HG02759 (cell line): ENCODE measurements around the gene CRYM.
"Not testable (repeated sequence)": the region's sequence is repeated elsewhere in the genome, so short reads cannot be mapped to it uniquely, and the experiment has no call there.

Experiments used
- ATAC-seq: cut with Tn5 transposase; IDR thresholded peaks from one replicate; pipeline ENCODE4 v1.9.1; 2021; ENCODE audit warnings: mild to moderate bottlenecking, moderate library complexity; ENCODE audit not compliant: unreplicated experiment

The CRYM gene

GRCh38 chr16:21250072-21250923 is 27.8 kb downstream of the CRYM start:
- ATAC-seq = no peak

- not testable (repeated sequence) for ATAC-seq
These were observed 29.9 kb downstream of the CRYM start for GRCh38 chr16:21248179-21248578.

GRCh38 chr16:21244518-21245215 is 33.4 kb downstream of the CRYM start:
- no peak for ATAC-seq

- ATAC-seq = no peak
These were observed 35.3 kb downstream of the CRYM start for GRCh38 chr16:21242756-21243155.

- no peak for ATAC-seq
These were observed 38.4 kb downstream of the CRYM start for GRCh38 chr16:21239646-21240045.

- ATAC-seq = no peak
These were observed 41.3 kb downstream of the CRYM start for GRCh38 chr16:21236831-21237230.

- ATAC-seq = no peak
These were observed 42.9 kb downstream of the CRYM start for GRCh38 chr16:21235199-21235585.

- no peak for ATAC-seq
These were observed 44.5 kb downstream of the CRYM start, which contains the start of gene ANKS4B for GRCh38 chr16:21233521-21234150. Gene ANKS4B (plus strand): TSS chr16:21233699. CDS start chr16:21233738, 39 bp downstream.

GRCh38 chr16:21233045-21233520 is 45.0 kb downstream of the CRYM start:
- no peak for ATAC-seq

- no peak for ATAC-seq
These were observed 49.7 kb downstream of the CRYM start for GRCh38 chr16:21228361-21228872.

- ATAC-seq = no peak
These were observed 50.2 kb downstream of the CRYM start for GRCh38 chr16:21227866-21228265.

- no peak for ATAC-seq
These were observed 51.3 kb downstream of the CRYM start for GRCh38 chr16:21226749-21227148.

GRCh38 chr16:21224800-21225199 is 53.3 kb downstream of the CRYM start:
- no peak for ATAC-seq

- no peak for ATAC-seq
These were observed 54.3 kb downstream of the CRYM start for GRCh38 chr16:21223787-21224186.

GRCh38 chr16:21222495-21223337 is 55.4 kb downstream of the CRYM start:
- no peak for ATAC-seq

GRCh38 chr16:21219551-21219950 is 58.5 kb downstream of the CRYM start:
- no peak for ATAC-seq

- no peak for ATAC-seq
These were observed 59.9 kb downstream of the CRYM start for GRCh38 chr16:21218153-21218552.

- ATAC-seq = no peak
These were observed 61.0 kb downstream of the CRYM start for GRCh38 chr16:21217121-21217520.

GRCh38 chr16:21214086-21214485 is 64.0 kb downstream of the CRYM start:
- ATAC-seq = no peak

- no peak for ATAC-seq
These were observed 66.6 kb downstream of the CRYM start, which contains the start of gene ZP2 for GRCh38 chr16:21211486-21211885. Gene ZP2 (minus strand): TSS chr16:21211574. CDS start chr16:21211547, 27 bp downstream.
